HepG2 (cell line): ENCODE measurements around the gene SRRM3. TPM values are rescaled to one million over a fixed set of nuclear protein-coding genes. Genes with fewer than 3 reads are reported as not detected.

Experiments
- CREB1 ChIP-seq, 2 experiments: fragments of 450-650 bp in 1 of 2; IDR thresholded peaks; 2 replicates each; pipeline ENCODE4 v1.6.1; 2016 to 2017; ENCODE audit warnings: control low read depth in 1 of 2, mild to moderate bottlenecking in 1 of 2, missing compliant biosample characterization in 1 of 2, missing genetic modification characterization in 1 of 2
- ETV5 ChIP-seq: IDR thresholded peaks from 2 replicates; pipeline ENCODE4 v1.6.1; 2018; ENCODE audit warnings: missing biosample characterization, missing genetic modification reagents, inconsistent platforms, borderline replicate concordance
- HMG20A ChIP-seq: IDR thresholded peaks from 2 replicates; pipeline ENCODE4 v1.6.1; 2016; ENCODE audit warnings: borderline replicate concordance
- KMT2A ChIP-seq: sonication (generic); formaldehyde crosslinking; IDR thresholded peaks from 2 replicates; pipeline ENCODE4 v1.4.0; 2020; ENCODE audit warnings: missing genetic modification reagents
- MXI1 ChIP-seq: IDR thresholded peaks from 3 replicates; pipeline ENCODE4 v1.6.1; 2012; ENCODE audit warnings: low read depth, low read length, inconsistent platforms, borderline replicate concordance
- RARG ChIP-seq: sonication (generic); formaldehyde crosslinking; IDR thresholded peaks from 2 replicates; pipeline ENCODE4 v1.4.0; 2020; ENCODE audit warnings: low read depth, mild to moderate bottlenecking, missing genetic modification reagents
- RXRA ChIP-seq: sonication (generic); formaldehyde crosslinking; IDR thresholded peaks from 2 replicates; pipeline ENCODE4 v1.5.1; 2020; ENCODE audit warnings: missing genetic modification reagents
- SP140L ChIP-seq: sonication (generic); formaldehyde crosslinking; IDR thresholded peaks from 2 replicates; pipeline ENCODE4 v1.4.0; 2020; ENCODE audit warnings: missing genetic modification reagents, borderline replicate concordance
- TBP ChIP-seq: sonication (generic); formaldehyde crosslinking; IDR thresholded peaks from 2 replicates; pipeline ENCODE4 v1.5.0; 2020; ENCODE audit warnings: missing genetic modification reagents
- U2AF2 ChIP-seq: fragments of 200-400 bp; formaldehyde crosslinking; IDR thresholded peaks from 2 replicates; pipeline ENCODE4 v1.6.1; 2017; ENCODE audit warnings: low read depth, mild to moderate bottlenecking, low read length
- ZNF30 ChIP-seq: sonication (generic); formaldehyde crosslinking; IDR thresholded peaks from 2 replicates; pipeline ENCODE4 v1.5.0; 2020; ENCODE audit warnings: mild to moderate bottlenecking, missing genetic modification reagents
- ZZZ3 ChIP-seq: sonication (generic); formaldehyde crosslinking; IDR thresholded peaks from 2 replicates; pipeline ENCODE4 v1.4.0; 2020; ENCODE audit warnings: missing genetic modification reagents, mild to moderate bottlenecking, borderline replicate concordance
- polyA plus RNA-seq, 8 experiments: library from polyadenylated mRNA; depleted of rRNA in 3 of 8; stranded (reverse) in 7 of 8; unstranded in 1 of 8; fragments of >200 nt; fragmentation: Illumina TruSeq in 4 of 8; extraction: Trizol in 4 of 8; gene quantifications; 2 replicates each; pipeline versions ENCODE4 v1.2.1 to v1.2.3, GENCODE V29; 2011 to 2016; ENCODE audit warnings: low read depth in 4 of 8, missing spikeins in 1 of 8, mixed read lengths in 1 of 8; ENCODE audit not compliant: insufficient read depth in 1 of 8
- total RNA-seq, 5 experiments: library from RNA; depleted of rRNA; stranded (reverse); fragments of >200 nt; fragmentation: Illumina TruSeq; extraction: Trizol; gene quantifications; 2 replicates each; pipeline ENCODE4 v1.2.3, GENCODE V29; 2016; ENCODE audit warnings: low read depth in 1 of 5
- TF ChIP-seq, protein P1 (sequence below): sonication (generic); formaldehyde crosslinking; IDR thresholded peaks from 2 replicates; pipeline ENCODE4 v1.4.0; 2020; ENCODE audit warnings: missing genetic modification reagents
- TF ChIP-seq, protein P2 (sequence below): sonication (generic); formaldehyde crosslinking; IDR thresholded peaks from 2 replicates; pipeline ENCODE4 v1.4.0; 2020; ENCODE audit warnings: low read depth, mild to moderate bottlenecking, missing genetic modification reagents
- TF ChIP-seq, protein P3 (sequence below): sonication (generic); formaldehyde crosslinking; IDR thresholded peaks from 2 replicates; pipeline ENCODE4 v1.4.0; 2020; ENCODE audit warnings: low read depth, missing genetic modification reagents
- TF ChIP-seq, protein P4 (sequence below): sonication (generic); formaldehyde crosslinking; IDR thresholded peaks from 2 replicates; pipeline ENCODE4 v1.8.1; 2023; ENCODE audit warnings: mild to moderate bottlenecking, missing genetic modification reagents, borderline replicate concordance
- TF ChIP-seq, protein P5 (sequence below): sonication (generic); formaldehyde crosslinking; IDR thresholded peaks from 2 replicates; pipeline ENCODE4 v1.4.0; 2020; ENCODE audit warnings: mild to moderate bottlenecking, missing genetic modification reagents
- TF ChIP-seq, protein P6 (sequence below): sonication (generic); formaldehyde crosslinking; IDR thresholded peaks from 2 replicates; pipeline ENCODE4 v1.4.0; 2020; ENCODE audit warnings: missing genetic modification reagents, mild to moderate bottlenecking, borderline replicate concordance

SRRM3 gene
- total and polyA plus RNA-seq, 2 of the 13 experiments (the other 11 are each of a cell fraction or from before 2014, with no cell fraction given): 0.13 to 0.54 TPM

GRCh38 chr7:76292213-76292573, 90.5 kb downstream of the SRRM3 start (continued):
- TF ChIP-seq TBP (CRISPR knock-in tag): no peak
- 0 out of 2 replicates have a peak, but pooled peaks have one; percentile 26 for TF ChIP-seq ETV5
- no peak for TF ChIP-seq RARG (CRISPR knock-in tag)
- TF ChIP-seq, protein P1, sequence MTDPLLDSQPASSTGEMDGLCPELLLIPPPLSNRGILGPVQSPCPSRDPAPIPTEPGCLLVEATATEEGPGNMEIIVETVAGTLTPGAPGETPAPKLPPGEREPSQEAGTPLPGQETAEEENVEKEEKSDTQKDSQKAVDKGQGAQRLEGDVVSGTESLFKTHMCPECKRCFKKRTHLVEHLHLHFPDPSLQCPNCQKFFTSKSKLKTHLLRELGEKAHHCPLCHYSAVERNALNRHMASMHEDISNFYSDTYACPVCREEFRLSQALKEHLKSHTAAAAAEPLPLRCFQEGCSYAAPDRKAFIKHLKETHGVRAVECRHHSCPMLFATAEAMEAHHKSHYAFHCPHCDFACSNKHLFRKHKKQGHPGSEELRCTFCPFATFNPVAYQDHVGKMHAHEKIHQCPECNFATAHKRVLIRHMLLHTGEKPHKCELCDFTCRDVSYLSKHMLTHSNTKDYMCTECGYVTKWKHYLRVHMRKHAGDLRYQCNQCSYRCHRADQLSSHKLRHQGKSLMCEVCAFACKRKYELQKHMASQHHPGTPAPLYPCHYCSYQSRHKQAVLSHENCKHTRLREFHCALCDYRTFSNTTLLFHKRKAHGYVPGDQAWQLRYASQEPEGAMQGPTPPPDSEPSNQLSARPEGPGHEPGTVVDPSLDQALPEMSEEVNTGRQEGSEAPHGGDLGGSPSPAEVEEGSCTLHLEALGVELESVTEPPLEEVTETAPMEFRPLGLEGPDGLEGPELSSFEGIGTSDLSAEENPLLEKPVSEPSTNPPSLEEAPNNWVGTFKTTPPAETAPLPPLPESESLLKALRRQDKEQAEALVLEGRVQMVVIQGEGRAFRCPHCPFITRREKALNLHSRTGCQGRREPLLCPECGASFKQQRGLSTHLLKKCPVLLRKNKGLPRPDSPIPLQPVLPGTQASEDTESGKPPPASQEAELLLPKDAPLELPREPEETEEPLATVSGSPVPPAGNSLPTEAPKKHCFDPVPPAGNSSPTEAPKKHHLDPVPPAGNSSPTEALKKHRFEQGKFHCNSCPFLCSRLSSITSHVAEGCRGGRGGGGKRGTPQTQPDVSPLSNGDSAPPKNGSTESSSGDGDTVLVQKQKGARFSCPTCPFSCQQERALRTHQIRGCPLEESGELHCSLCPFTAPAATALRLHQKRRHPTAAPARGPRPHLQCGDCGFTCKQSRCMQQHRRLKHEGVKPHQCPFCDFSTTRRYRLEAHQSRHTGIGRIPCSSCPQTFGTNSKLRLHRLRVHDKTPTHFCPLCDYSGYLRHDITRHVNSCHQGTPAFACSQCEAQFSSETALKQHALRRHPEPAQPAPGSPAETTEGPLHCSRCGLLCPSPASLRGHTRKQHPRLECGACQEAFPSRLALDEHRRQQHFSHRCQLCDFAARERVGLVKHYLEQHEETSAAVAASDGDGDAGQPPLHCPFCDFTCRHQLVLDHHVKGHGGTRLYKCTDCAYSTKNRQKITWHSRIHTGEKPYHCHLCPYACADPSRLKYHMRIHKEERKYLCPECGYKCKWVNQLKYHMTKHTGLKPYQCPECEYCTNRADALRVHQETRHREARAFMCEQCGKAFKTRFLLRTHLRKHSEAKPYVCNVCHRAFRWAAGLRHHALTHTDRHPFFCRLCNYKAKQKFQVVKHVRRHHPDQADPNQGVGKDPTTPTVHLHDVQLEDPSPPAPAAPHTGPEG (CRISPR knock-in tag): no peak
- no peak for TF ChIP-seq ZNF30 (CRISPR knock-in tag)
- TF ChIP-seq, protein P2, sequence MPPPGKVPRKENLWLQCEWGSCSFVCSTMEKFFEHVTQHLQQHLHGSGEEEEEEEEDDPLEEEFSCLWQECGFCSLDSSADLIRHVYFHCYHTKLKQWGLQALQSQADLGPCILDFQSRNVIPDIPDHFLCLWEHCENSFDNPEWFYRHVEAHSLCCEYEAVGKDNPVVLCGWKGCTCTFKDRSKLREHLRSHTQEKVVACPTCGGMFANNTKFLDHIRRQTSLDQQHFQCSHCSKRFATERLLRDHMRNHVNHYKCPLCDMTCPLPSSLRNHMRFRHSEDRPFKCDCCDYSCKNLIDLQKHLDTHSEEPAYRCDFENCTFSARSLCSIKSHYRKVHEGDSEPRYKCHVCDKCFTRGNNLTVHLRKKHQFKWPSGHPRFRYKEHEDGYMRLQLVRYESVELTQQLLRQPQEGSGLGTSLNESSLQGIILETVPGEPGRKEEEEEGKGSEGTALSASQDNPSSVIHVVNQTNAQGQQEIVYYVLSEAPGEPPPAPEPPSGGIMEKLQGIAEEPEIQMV (CRISPR knock-in tag): no peak
- TF ChIP-seq HMG20A: no peak
- TF ChIP-seq, protein P3, sequence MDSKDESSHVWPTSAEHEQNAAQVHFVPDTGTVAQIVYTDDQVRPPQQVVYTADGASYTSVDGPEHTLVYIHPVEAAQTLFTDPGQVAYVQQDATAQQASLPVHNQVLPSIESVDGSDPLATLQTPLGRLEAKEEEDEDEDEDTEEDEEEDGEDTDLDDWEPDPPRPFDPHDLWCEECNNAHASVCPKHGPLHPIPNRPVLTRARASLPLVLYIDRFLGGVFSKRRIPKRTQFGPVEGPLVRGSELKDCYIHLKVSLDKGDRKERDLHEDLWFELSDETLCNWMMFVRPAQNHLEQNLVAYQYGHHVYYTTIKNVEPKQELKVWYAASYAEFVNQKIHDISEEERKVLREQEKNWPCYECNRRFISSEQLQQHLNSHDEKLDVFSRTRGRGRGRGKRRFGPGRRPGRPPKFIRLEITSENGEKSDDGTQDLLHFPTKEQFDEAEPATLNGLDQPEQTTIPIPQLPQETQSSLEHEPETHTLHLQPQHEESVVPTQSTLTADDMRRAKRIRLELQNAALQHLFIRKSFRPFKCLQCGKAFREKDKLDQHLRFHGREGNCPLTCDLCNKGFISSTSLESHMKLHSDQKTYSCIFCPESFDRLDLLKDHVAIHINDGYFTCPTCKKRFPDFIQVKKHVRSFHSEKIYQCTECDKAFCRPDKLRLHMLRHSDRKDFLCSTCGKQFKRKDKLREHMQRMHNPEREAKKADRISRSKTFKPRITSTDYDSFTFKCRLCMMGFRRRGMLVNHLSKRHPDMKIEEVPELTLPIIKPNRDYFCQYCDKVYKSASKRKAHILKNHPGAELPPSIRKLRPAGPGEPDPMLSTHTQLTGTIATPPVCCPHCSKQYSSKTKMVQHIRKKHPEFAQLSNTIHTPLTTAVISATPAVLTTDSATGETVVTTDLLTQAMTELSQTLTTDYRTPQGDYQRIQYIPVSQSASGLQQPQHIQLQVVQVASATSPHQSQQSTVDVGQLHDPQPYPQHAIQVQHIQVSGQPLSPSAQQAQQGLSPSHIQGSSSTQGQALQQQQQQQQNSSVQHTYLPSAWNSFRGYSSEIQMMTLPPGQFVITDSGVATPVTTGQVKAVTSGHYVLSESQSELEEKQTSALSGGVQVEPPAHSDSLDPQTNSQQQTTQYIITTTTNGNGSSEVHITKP (CRISPR knock-in tag): no peak
- TF ChIP-seq MXI1: no peak
- no peak for TF ChIP-seq RXRA (CRISPR knock-in tag)
- TF ChIP-seq, protein P4, sequence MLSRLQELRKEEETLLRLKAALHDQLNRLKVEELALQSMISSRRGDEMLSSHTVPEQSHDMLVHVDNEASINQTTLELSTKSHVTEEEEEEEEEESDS (CRISPR knock-in tag): no peak
- no peak for TF ChIP-seq CREB1 (IDR thresholded peaks at IDR 0.05)
- TF ChIP-seq CREB1 (CRISPR knock-in tag; IDR thresholded peaks at IDR 0.05): no peak
- no peak for TF ChIP-seq ZZZ3 (CRISPR knock-in tag)
- no peak for TF ChIP-seq U2AF2
- TF ChIP-seq SP140L: 0 out of 2 replicates have a peak, but pooled peaks have one; percentile 40
- TF ChIP-seq, protein P5, sequence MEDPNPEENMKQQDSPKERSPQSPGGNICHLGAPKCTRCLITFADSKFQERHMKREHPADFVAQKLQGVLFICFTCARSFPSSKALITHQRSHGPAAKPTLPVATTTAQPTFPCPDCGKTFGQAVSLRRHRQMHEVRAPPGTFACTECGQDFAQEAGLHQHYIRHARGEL (CRISPR knock-in tag): no peak
- TF ChIP-seq KMT2A: no peak
- TF ChIP-seq, protein P6, sequence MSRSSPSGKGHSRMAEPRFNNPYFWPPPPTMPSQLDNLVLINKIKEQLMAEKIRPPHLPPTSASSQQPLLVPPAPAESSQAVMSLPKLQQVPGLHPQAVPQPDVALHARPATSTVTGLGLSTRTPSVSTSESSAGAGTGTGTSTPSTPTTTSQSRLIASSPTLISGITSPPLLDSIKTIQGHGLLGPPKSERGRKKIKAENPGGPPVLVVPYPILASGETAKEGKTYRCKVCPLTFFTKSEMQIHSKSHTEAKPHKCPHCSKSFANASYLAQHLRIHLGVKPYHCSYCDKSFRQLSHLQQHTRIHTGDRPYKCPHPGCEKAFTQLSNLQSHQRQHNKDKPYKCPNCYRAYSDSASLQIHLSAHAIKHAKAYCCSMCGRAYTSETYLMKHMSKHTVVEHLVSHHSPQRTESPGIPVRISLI (CRISPR knock-in tag): peak; percentile 59
